Neural cell (in vitro differentiated cells): ENCODE measurements around the gene SF3B2. TPM values are rescaled to one million over a fixed set of nuclear protein-coding genes. Genes with fewer than 3 reads are reported as not detected.

ENCODE experiments used
- H2AFZ ChIP-seq: fragments of 200-600, 300-800 bp; sonication (generic), shearing (Covaris generic); 2 replicates; pipeline ENCODE4 v1.6.0; 2014; ENCODE audit warnings: low read depth, mild to moderate bottlenecking, antibody characterized with exemption, low read length, moderate library complexity
- H3F3A ChIP-seq: fragments of 200-600 bp; shearing (Covaris generic); 2 replicates; pipeline ENCODE4 v1.6.1; 2016; ENCODE audit warnings: mild to moderate bottlenecking, moderate library complexity, mixed read lengths, antibody characterized with exemption, low read length; ENCODE audit not compliant: insufficient read depth, poor library complexity, severe bottlenecking
- H3K27ac ChIP-seq: fragments of 200-600, 300-800 bp; sonication (generic), shearing (Covaris generic); 2 replicates; pipeline ENCODE4 v1.5.1; 2014; ENCODE audit warnings: mild to moderate bottlenecking, low read length, moderate library complexity
- H3K27me3 ChIP-seq: fragments of 300-800, 200-600 bp; sonication (generic), shearing (Covaris generic); 2 replicates; pipeline ENCODE4 v1.6.0; 2014; ENCODE audit warnings: mild to moderate bottlenecking, low read depth, low read length, moderate library complexity; ENCODE audit not compliant: insufficient read depth
- H3K36me3 ChIP-seq: fragments of 300-800, 200-600 bp; sonication (generic), shearing (Covaris generic); 2 replicates; pipeline ENCODE4 v1.5.1; 2014; ENCODE audit warnings: mild to moderate bottlenecking, antibody characterized with exemption, low read length, moderate library complexity; ENCODE audit not compliant: insufficient read depth
- H3K4me2 ChIP-seq: fragments of 300-800, 200-600 bp; sonication (generic), shearing (Covaris generic); 2 replicates; pipeline ENCODE4 v1.6.0; 2014; ENCODE audit warnings: mild to moderate bottlenecking, low read length
- H3K4me3 ChIP-seq: fragments of 300-800, 200-600 bp; sonication (generic), shearing (Covaris generic); 2 replicates; pipeline ENCODE4 v1.5.1; 2014; ENCODE audit warnings: mild to moderate bottlenecking, low read length, moderate library complexity
- H3K79me2 ChIP-seq: fragments of 200-600 bp; shearing (Covaris generic); replicated peaks from 2 replicates; pipeline ENCODE4 v1.6.0; 2014; ENCODE audit warnings: mild to moderate bottlenecking, low read length, moderate library complexity; ENCODE audit not compliant: insufficient read depth
- H3K9ac ChIP-seq: fragments of 300-800, 200-600 bp; sonication (generic), shearing (Covaris generic); 2 replicates; pipeline ENCODE4 v1.6.1; 2016; ENCODE audit warnings: mild to moderate bottlenecking, low read length, mixed read lengths
- H3K9me2 ChIP-seq: fragments of 200-600 bp; shearing (Covaris generic); 2 replicates; pipeline ENCODE4 v1.6.1; 2016; ENCODE audit warnings: mild to moderate bottlenecking, low read length, mixed read lengths; ENCODE audit not compliant: insufficient read depth
- H3K9me3 ChIP-seq: fragments of 200-600, 300-800 bp; sonication (generic), shearing (Covaris generic); 2 replicates; pipeline ENCODE4 v1.6.1; 2016; ENCODE audit warnings: mild to moderate bottlenecking, mixed run types, low read length, moderate library complexity, mixed read lengths
- H4K20me1 ChIP-seq: fragments of 200-600 bp; shearing (Covaris generic); 2 replicates; pipeline ENCODE4 v1.6.1; 2016; ENCODE audit warnings: mild to moderate bottlenecking, mixed run types; ENCODE audit not compliant: insufficient read depth
- CTCF ChIP-seq: fragments of 450-650 bp; IDR thresholded peaks from 2 replicates; pipeline ENCODE4 v1.5.1; 2014; ENCODE audit warnings: antibody characterized with exemption, mild to moderate bottlenecking, moderate library complexity; ENCODE audit not compliant: poor library complexity, severe bottlenecking
- EP300 ChIP-seq: fragments of 450-650 bp; conservative IDR thresholded peaks from 2 replicates; pipeline ENCODE4 v1.6.1; 2014; ENCODE audit warnings: antibody characterized with exemption, mild to moderate bottlenecking, moderate library complexity; ENCODE audit not compliant: poor library complexity, severe bottlenecking
- EZH2 ChIP-seq: fragments of 200-600, 300-800 bp; shearing (Covaris generic), sonication (generic); IDR thresholded peaks from 2 replicates; pipeline ENCODE4 v1.6.1; 2014; ENCODE audit warnings: antibody characterized with exemption, low read length, borderline replicate concordance, mild to moderate bottlenecking; ENCODE audit not compliant: insufficient read depth, poor library complexity, severe bottlenecking
- MXI1 ChIP-seq: fragments of 450-650 bp; conservative IDR thresholded peaks from 2 replicates; pipeline ENCODE4 v1.6.1; 2014; ENCODE audit warnings: antibody characterized with exemption, mild to moderate bottlenecking; ENCODE audit not compliant: poor library complexity, severe bottlenecking
- POLR2AphosphoS5 ChIP-seq: IDR thresholded peaks from 2 replicates; pipeline ENCODE4 v1.6.1; 2012
- RAD21 ChIP-seq: fragments of 450-650 bp; conservative IDR thresholded peaks from 2 replicates; pipeline ENCODE4 v1.6.1; 2014; ENCODE audit warnings: antibody characterized with exemption, mild to moderate bottlenecking, moderate library complexity
- REST ChIP-seq: IDR thresholded peaks from 2 replicates; pipeline ENCODE4 v1.6.1; 2012; ENCODE audit warnings: borderline replicate concordance
- SMC3 ChIP-seq: fragments of 450-650 bp; conservative IDR thresholded peaks from 2 replicates; pipeline ENCODE4 v1.6.1; 2014; ENCODE audit warnings: antibody characterized with exemption, mild to moderate bottlenecking, moderate library complexity; ENCODE audit not compliant: poor library complexity
- TAF1 ChIP-seq: IDR thresholded peaks from 2 replicates; pipeline ENCODE4 v1.6.1; 2012; ENCODE audit warnings: low read depth
- polyA plus RNA-seq: library from polyadenylated mRNA; depleted of rRNA; stranded (reverse); fragments of >200 nt; gene quantifications from 2 replicates; pipeline ENCODE4 v1.2.3, GENCODE V29; 2014

The SF3B2 gene
- polyA plus RNA-seq, 1 donor from 2014 or later, result 121 TPM

GRCh38 chr11:66080055-66080817 lies 28.1 kb downstream of the SF3B2 start:
- Histone ChIP-seq H3K27me3 (no peaks in the 10 kb centered on the region), H2AFZ (no peak overlapping the region), H3K36me3 (no peaks in the 10 kb centered on the region), H3K27ac (no peak overlapping the region), H3K9me3 (no peaks in the 10 kb centered on the region), H3K79me2 (peaks cover 7% of the 10 kb centered on the region), H3F3A (no peaks in the 10 kb centered on the region), H3K4me3 (no peak overlapping the region), H3K4me2 (no peak overlapping the region), H3K9me2 (no peaks in the 10 kb centered on the region), H4K20me1 (no peaks in the 10 kb centered on the region), H3K9ac (no peak overlapping the region)
- TF ChIP-seq RAD21, result no peak
- TF ChIP-seq SMC3, result no peak
- no peak for TF ChIP-seq EP300
- no peak for TF ChIP-seq MXI1
- TF ChIP-seq POLR2AphosphoS5, result no peak
- TF ChIP-seq REST, result no peak
- no peak for TF ChIP-seq EZH2
- no peak for TF ChIP-seq TAF1
- no peak for TF ChIP-seq CTCF

- peaks cover 8% of the 10 kb centered on the region for H3K79me2 ChIP-seq
- H3K9ac ChIP-seq, result no peak overlapping the region
- H3K27ac ChIP-seq, result no peak overlapping the region
Observed at GRCh38 chr11:66081505-66081904, 29.3 kb downstream of the SF3B2 start.

More at GRCh38 chr11:66081505-66081904, 29.3 kb downstream of the SF3B2 start:
- Histone ChIP-seq H3K36me3 (no peaks in the 10 kb centered on the region), H3K4me3 (no peak overlapping the region), H3K9me2 (no peaks in the 10 kb centered on the region), H3K27me3 (no peaks in the 10 kb centered on the region), H3F3A (no peaks in the 10 kb centered on the region), H3K9me3 (no peaks in the 10 kb centered on the region), H2AFZ (no peak overlapping the region), H3K4me2 (no peak overlapping the region), H4K20me1 (no peaks in the 10 kb centered on the region)
- TF ChIP-seq SMC3 (no peak), POLR2AphosphoS5 (no peak), REST (no peak)
